NCI-H82 (cell line): ENCODE data around the gene TAF5L.
A peak's percentile ranks its signal among the peaks of the same experiment; 100 is the strongest.
"Not testable (repeated sequence)": the region's sequence is repeated elsewhere in the genome, so short reads cannot be mapped to it uniquely, and the experiment has no call there.

Source experiments
- DNase-seq: peaks from one replicate; lab custom pipeline; 2025; lab: John Stamatoyannopoulos, UW

The TAF5L gene

DNA sequence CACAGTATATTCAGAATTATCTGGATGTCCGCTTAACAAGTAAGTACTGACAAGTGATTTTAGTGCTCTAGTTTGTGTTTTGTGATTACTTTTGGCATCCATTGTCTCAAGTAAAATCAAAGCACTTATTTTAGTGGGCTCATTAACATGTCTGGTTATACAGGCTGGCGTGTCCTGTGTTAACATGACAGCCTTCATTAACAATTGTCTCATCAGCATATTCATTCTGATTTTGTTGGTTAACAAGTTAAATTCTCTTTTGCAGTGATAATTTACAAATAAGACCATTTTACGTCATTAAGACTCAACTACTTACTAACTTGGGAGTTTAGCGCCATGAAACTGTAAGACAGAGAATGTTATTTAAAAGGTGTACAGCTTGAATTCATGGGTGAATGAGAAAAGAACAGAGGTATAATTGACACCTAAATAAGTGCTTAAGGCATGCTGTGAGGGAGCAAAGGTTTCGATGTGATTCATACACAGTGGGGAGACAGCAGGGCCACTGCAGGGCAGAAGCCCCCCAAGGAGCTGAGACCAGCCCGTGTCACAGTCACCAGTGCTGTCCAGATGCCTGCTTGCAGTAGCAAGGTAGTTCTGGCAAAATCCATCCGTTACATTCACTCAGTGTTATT is 22.4 kb downstream of the TAF5L start:
- DNase-seq = no peak

DNA sequence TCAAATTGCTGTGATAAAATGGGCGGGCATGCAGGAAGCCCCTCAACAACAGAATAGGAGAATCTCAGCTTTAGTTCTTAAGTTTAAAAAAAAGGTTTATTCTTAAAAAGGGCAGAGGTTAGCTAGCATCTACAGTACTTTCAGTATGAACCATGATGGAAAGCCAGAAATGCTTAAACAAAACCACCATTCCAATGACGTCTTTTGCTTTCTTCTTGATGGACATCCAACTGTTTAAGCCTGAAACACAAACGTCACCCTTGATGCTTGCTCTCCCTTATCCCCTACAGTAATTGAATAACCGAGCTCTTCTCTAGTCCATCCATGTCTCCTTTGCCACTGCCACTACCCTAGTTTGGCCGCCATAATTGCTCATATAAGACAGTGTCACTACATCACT is 25.7 kb downstream of the TAF5L start:
- no peak for DNase-seq

DNA sequence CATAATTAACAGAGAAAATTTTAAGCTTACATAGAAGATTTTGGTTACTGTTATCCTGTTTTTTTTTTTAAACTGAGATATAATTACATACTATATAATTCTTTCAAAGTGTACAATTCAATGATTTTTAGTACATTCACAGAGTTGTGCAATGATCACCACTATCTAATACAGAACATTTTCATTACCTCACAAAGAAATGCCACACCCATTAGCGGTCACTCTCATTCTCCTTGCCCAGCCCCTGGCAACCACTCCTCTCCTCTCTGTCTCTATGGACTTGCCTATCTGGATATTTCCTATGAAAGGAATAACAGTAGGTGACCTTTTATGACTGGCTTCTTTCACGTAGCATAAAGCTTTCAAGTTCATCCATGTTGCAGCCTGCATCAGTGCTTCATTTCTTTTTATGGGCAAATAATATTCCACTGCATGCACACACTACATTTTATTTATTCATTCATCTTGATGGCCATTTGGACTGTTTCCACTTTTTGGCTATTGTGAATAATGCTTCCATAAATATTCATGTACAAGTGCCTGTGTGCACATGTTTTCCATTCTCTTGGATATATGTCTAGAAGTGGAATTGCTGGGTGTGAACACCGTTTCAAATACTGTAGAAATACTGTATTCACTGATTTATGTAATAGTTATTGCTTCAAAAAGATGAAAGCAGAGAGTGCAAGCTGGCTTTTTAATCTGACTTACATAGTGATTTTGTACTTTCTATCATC is 26.5 kb downstream of the TAF5L start:
- DNase-seq = no peak

DNA sequence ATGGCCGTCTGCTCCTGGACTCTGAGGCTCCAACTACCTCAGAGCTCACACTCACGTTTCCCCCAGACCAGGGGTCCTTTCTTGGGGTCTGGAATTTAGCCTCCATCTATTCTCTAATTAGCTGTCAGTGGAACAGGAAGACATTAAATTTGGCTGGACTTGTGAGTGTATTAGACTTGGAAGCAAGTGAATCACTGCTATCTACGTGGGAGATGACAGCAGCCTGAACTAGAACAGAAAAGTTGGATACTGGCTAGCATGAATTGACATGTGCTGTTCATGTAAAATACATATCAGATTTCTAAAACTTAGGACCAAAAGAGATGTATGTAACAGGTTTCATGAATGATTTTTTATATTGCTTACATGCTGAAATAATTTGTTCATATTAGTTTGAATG is 28.0 kb downstream of the TAF5L start:
- DNase-seq = no peak

DNA sequence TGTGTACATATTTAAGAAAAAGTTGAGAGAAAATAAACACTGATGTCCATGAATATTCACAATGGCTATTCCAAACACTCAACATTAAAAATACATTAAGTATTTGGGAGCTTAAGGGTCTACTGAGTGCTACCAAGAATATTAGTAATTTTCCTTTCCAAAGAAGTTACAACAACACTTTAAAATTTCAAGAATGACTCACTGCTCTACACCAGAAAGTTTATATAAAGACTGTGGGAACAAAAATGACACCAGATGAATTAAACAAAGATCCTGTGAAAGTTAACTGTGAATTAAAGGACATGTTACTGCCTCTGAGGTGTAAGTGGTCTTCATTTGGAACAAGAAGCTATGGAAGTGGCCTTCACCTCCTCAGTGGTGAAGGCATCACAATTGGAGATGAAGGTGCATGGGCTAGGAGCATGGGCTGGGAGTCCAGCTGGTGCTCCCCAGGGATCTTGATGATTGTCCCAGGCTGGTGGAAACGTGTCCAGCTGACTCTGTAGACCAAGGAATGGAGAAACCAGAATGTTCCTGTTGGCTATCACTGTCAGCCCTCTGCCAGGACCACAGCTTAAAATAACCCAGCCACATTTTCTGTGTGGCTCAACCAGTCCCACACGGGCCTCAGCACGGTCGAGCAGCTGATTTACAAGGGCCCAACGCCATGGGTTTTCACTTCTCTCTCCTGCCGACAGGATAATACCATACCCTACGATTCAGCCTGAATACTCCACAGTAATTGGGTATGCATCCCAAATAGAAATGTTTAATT is 28.8 kb downstream of the TAF5L start:
- DNase-seq = no peak

DNA sequence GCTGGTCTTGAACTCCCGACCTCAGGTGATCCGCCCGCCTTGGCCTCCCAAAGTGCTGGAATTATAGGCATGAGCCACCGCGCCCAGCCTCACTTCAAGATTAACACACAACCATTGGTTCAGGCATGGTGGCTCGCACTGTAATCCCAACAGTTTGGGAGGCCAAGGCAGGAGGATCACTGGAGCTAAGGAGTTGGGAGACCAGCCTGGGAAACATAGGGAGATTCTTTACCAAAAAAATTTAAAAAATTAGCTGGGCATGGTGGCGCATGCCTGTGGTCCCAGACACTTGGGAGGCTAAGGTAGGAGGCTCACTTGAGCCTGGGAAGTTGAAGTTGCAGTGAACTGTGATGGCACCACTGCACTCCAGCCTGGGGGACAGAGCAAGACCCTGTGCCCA is 30.0 kb downstream of the TAF5L start:
- not testable (repeated sequence) for DNase-seq

DNA sequence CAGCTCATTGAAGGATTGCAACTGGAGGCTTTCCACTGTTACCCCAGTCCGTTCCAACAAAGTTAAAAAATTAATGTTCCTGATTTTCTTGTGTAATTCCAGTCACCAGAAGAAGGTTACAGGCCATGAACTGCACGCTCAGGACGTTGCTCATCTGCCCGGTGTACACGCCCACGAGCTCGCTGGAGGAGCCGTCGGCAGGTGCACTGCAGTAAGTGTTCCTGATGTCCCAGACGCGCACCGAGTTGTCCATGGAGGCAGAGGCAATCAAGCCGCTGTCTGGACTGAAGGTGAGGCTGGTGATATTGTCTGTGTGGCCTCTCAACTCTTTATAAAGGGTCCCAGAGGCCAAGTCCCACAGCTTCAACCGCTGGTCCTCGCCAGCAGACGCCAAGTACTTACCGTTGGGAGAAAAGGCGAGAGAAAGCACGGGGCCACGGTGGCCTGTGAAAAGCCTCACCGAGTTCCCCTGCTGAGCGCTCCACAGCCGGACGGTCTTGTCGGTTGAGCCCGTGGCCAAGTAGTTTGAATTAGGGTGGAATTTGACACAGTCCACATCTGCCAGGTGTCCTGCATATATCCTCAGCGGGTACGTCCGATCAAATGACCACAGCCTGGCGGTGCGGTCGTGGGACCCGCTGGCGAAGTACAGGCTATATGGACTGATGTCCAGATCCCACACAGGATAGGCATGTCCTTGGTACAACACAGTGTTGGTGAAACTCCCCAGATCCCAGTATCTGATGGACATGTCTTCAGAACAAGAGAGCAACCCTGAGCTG is 31.5 kb downstream of the TAF5L start:
- DNase-seq = no peak

DNA sequence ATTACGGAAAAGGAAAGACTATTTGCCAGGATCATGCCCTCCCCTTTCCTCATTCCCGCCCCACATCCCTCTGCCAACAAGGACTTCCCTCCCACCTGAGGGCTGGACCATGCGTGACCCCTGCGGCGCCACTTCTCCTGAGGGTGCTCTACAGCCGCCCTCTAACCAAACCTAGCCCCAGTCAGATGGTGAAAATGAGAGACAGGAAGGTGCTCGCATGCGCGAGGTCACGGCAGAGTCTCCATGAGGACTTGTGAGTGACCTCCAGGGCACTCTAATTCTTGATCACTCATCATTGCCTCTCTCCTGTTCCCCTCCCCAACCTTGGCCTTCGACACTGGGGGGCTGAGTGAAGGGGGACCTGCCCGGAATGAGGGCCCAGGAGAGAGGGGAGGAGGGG is 32.1 kb downstream of the TAF5L start:
- DNase-seq = no peak

DNA sequence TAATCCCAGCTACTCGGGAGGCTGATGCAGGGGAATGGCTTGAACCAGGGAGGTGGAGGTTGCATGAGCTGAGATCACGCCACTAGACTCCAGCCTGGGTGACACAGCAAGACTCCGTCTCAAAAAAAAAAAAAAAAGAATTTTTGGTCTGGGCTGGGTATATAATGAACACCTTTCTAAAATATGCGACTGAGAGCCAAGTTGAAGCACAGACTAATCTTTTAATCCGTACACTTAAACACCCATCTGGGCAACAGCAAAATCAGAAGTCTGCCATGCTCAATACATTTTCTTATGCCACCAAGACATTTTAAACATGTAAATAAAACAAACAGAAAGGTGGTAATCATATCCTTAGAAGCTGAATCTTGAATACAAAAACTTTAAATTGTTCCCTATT is 35.8 kb downstream of the TAF5L start:
- peak; percentile 68 for DNase-seq

DNA sequence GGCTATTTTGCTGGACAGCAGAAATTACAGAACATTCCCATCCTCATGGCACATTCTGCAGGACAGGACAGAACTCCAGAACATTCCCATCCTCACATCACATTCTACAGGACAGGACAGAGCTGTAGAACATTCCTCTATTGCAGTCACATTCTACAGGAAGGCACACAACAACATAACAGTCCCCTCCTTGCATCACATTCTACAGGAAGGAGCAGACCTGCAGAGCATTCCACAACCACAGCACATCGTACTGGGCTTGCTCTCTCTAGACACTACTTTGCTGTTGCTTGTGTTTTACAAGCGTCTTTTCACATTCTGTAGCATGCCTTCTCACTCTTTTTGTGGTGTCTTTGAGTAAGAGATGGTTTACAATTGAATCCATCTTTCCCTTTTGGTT is 40.6 kb downstream of the TAF5L start:
- no peak for DNase-seq

DNA sequence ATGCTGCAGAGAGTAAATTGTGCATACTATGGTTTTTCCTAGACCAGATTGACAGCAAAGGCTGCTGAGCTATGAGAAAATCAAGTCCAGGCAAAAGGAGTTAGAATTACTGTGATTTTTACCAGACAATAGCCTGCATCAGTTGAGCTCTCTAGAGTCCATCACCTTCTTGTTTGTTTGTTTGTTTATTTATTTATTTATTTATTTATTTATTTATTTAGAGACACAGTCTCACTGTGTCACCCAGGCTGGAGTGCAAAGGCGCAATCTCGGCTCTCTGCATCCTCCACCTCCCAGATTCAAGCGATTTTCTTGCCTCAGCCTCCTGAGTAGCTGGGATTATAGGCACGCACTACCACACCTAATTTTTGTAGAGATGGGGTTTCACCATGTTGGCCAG is 43.2 kb downstream of the TAF5L start:
- no peak for DNase-seq

DNA sequence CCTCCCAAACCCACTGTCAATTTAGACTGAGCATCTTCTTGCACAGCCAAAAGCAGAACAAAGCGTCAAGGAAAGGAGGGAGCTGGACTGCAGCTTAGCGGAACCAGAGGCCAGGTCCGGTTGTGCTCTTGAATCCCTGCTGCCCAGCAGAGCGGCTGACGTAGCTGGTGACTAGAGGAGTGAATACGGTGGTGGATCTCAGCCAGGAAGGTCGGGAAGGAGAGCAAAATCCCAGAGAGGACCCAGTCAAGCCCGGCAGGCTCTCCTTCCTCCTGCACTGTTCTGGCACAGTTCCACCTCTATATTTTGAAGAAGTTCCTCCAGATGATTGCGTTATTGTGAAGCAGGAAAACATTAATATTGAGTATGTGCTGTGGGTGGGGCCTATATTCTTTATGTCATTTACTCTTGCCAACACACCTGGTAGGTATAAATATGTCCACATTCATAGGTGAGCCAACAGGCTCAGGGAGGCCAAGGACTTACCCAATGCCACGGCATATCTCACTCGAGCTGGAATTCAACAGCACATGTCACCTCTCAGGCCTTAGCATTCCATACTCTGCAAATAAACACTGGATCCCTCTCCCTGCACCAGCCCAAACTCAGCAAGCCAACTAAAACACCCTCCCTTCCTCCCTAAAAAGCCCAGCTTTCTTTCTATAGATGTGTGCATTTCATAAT is 43.8 kb downstream of the TAF5L start:
- DNase-seq = no peak

DNA sequence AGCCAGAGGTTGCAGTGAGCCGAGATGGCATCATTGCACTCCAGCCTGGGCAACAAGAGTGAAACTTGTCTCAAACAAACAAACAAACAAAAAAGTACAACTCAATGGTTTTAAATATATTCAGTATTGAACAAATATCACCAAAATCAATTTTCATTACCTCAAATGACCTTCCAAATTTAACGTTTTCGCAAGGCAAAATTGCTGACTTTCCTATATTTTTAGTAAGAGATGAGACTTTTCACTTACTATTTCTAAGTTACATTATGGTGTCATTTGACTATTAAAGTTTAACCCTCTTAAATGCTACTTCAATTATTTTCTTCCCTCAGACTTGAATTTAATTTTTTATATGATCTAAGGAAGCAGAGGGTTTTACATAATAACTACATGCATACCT is 44.4 kb downstream of the TAF5L start:
- no peak for DNase-seq

DNA sequence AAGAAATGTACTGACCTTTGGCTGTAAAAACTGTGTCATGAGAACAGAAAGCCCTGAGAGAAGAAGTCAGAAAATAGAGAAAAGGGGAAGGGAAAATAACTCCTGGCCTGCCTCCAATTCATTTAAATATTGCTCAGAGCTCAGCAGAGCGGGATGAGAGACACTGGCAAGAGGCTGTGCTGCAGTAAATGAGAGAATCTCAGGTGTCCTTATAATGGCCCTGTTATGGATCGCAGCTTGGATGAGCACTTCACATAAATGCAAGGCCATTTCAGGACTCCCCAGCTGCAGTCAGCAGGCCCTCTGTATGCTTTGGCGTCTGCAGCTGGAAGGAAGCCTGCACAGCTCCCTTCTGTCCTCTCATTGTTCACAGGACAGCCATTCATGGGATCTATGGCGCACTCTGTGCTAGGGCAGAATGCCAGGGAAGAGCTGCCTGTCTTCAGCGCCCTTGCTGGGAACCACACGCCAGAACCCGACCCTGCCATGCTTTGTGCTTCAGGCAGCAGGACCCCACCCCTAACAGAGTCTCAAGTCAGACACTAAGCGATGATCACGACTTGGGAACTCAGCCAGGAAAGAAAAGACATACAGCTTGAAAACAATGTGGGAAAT is 46.8 kb downstream of the TAF5L start:
- peak; percentile 49 for DNase-seq

DNA sequence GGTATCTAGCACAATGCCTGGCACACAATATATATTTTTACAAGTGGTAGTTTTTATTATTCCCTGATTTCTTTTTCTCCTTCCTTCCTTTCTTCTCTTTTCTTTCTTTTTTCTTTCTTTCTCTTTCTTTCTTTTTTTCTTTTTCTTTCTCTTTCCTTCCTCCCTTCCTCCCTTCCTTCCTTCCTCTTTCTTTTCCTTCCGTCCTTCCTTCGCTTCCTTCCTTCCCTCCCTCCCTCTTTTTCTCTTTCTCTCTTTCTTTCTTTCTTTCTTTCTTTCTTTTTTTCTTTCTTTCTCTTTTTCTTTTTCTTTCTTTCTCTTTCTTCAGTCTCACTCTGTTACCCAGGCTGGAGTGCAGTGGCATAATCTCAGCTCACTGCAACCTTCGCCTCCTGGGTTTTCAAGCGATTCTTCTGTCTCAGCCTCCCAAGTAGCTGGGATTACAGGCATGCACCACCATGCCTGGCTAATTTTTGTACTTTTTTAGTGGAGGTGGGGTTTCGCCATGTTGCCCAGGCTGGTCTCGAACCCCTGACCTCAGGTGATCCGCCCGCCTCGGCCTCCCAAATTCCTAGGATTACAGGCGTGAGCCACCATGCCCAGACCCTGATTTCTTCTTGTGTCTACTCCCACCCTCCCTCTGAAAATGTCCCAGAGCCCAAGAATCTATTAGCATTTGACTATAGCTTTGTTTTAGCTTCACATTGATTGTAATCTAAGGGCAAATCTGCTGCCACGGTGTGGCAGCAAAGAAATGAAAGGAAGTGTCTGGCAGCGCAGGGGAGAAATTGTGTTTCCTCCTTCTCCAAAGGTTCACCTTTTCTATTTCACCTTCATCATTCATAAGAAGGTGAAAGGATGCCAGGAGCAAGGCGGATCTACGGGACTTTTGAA is 47.5 kb downstream of the TAF5L start:
- DNase-seq = no peak

DNA sequence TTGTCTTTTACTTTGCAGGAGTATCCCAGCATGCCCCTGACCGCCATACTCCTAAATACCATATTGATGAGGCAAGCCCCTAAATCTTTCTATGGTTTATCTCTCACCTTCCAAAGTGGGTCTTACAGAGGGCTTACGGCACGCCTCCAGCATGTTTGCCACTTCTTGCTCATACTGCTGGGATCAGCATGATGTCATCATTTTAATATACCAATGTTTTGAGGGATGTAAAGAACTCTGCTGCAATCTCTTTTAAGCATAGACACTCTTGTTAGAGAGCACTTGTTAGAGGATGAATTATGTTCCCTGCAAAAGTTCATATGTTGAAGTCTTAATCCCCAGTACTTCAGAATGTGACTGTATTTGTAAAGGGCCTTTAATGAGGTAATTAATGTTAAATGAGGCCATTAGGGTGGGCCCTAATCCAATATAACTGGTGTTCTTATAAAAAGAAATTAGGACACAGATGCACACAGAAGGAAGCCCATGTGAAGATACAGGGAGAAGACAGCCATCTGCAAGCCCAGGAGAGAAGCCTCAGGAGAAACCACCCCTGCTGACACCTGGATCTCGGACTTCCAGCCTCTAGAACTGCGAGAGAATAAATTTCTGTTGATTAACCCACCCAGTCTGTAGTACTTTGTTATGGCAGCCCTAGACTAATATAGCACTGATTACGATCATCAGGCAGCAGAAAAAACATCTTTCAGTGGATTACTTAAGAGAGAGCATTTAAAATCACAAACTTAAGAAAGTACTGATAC is 51.1 kb downstream of the TAF5L start:
- peak; percentile 95 for DNase-seq

DNA sequence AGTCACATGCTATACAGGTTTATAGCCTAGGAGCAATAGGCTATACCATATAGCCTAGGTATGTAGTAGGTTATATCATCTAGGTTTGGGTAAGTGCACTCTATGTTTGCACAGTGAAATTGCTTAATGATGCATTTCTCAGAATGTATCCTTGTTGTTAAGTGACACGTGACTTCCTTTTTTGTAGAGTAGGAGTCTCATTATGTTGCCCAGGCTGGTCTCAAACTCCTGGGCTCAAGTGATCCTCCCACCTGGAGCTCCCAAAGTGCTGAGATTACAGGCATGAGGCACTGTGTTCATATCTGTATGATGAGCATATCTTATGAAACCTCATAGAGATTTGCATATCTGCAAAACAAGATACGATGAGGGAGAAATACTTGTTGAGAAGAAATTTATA is 53.6 kb downstream of the TAF5L start:
- no peak for DNase-seq

DNA sequence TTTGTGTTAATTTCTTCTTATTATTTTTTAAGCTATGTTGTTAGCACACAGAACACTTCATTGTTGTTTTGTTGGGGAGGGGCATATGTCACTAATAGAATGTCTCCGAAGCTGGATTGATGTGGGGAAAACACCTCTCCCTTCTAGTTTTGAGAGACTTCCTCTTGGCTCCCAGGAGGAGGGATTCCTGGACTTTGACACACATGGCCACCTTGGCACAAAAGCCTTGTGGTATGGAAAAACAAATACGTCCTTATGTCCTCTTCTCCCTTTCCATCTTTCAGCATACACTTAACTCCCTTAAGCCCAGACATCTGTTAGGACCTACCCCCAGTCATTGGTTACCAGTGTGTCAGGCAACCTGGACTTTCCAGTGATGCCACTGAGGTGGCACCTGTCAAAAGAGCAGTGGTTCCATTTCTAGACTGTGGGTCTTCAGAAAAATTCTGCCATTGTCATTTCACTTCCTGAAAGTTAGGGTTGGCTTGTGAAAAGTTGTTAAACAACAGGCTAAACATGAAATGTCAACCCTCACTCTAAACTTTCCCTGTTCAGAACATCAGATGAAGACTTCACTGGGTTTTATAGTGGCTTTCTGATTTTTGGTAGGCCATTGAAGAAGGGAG is 54.9 kb downstream of the TAF5L start:
- DNase-seq = peak; percentile 72

DNA sequence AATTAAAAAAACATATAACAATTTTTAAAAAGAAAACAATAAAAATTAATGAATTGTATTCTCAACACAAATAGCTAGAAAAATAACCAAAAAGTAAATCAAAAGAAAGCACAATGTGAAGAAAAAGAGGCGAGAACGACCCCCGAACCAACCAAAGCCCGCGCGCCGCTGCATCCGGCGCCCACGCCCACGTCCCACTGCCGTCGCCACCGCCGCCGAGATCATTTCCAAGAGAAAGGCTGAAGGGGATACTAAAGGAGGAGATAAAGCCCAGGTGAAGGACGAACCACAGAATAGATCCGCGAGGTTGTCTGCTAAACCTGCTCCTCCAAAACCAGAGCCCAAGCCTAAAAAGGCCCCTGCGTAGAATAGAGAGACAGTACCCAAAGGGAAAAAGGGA is 55.6 kb downstream of the TAF5L start:
- no peak for DNase-seq
